Amniotic epithelial cell (primary cell): ENCODE data around the gene PDRG1.

Source experiments
- DNase-seq: peaks from one replicate; pipeline ENCODE4 v3.0.0-alpha.2; 2010; ENCODE audit warnings: low read depth

The PDRG1 gene

GRCh38 chr20:31951530-31952453 lies at the start of gene PDRG1:
TSS of gene PDRG1 (minus strand) at chr20:31952046. CDS start at chr20:31951961, 85 bp downstream.
- peak; percentile 87 for DNase-seq

DNA sequence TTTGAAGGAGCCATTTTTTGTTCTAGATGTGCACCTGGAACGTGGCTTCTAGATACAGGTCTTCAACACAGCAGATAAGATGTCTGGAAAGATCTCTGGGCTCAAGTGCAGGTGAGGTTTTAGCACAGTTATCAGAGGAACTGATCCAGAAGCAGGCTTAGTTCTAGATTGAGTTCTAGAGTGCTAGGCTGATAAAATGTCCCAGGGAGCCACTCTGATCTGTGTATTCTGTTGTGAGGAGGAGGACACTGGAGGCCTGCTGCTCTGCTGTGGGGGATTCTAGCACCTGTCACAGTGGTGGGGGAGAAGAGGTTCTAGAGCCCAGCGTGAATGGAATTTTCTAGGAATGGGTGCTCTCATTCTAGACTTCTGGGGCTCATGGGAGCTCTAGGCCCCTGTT lies 46.4 kb upstream of the PDRG1 start:
- DNase-seq, result no peak

GRCh38 chr20:31996996-31997395 lies 45.1 kb upstream of the PDRG1 start:
- DNase-seq, result no peak

DNA sequence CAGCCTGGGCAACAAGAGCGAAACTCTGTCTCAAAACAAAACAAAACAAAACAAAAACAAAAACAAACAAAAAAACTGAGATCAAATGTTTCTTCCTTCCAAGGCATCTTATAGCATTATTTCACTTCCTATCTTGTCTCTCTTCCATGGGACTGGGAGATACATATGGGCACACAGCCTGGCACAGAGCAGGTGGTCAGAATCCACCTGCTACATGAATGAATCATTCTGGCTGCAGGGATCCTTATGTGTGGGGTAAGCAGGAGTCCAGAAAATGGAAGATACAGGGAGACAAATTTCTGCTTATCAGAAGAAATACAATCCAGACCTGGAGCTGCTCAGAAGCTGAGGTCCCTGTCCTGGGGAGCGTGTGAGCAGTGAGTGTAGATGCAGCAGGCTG lies 40.2 kb upstream of the PDRG1 start:
- DNase-seq, result no peak

DNA sequence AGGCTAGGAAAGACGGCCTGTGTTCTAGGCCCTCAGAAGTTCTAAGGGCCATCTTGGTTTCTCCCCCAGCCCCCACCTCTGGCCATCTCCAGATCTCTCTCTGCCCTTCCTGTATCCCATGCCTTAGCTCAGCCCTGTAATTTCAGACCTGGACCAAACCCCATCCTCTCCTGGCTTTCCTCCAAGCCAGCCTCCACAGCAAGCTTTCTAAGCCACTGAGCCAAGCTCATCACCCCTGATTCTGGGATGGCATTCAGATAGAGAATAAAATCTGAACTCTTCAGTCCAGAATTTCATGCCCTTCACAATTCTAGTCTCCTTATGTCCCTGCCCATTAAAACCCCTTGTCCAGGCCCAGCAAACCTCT lies 39.5 kb upstream of the PDRG1 start:
- DNase-seq, result no peak

- no peak for DNase-seq
Measured at GRCh38 chr20:31990641-31991338, 38.9 kb upstream of the PDRG1 start.

DNA sequence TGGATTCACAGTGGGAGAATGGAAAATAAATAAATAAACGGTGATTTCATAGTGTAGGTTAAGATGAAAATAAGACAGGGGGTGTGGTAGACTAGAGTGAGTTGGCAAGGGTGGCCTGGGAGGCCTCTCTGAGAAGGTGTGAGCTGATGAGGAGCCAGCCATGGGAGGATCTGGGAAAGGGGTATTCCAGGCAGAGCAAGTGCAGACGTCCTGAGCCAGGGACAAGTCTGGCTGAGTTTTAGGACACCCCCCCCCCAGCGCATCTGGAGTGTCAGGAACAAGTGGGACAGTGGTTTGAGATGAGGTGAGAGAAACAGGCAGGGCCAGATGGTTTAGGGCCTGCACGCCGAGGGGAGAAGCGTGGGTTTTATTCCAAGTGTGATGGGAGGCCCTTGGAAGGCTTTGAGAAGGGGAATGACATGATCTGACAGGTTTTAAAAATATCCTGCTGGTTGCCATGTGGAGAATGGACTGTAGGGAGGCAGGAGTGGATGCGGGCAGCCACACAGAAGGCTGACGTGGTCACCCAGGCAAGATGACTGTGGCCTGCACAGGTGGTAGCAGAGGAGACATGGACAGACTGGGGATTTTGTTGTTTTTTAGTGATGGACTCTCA lies 37.3 kb upstream of the PDRG1 start:
- DNase-seq, result no peak

DNA sequence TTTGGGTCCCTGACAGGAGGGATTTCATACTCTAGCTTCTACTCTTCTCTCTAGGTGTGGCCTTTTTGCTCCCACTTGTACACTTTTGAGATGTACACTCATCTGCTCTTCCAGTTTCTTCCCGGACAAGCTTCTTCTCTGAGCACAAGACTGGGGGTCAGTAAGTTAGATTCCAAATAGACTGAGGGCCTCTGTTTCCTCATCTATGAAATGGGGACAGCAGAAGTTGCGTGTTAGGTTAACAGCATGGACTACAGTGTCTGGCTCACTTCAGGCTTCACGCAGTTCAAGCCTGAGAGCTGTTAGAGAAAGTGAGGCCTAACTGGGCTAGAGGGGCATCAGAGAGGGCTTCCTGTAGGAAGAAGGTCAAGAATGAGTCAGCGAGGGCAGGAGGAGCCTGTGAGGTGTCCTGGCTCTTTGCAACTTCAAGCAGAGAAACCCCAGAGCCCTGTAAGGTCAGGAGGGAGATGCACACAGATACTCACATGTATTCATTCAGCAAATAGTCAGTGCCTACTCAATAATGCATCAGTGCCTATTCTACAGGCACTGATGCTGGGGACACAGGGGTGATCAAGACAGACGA lies 36.7 kb upstream of the PDRG1 start:
- DNase-seq, result no peak

DNA sequence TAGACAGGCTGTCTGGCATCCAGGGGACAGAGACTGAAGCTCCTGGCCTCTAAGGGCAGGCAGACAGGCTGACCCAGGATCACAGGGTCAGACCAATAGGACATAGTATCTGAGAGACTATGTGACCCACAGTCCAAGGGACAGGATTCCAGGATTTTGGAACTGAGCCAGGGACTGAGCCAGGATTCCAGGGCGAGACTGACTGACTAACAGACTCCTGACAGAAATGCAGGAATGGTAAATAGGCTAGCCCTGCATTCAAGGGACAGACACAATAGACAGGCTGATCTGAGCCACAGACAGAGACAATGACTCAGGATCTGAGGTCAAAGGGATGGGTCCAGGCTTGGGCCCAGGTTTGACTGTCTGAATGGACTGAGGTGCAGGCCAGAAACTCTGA lies 35.9 kb upstream of the PDRG1 start:
- DNase-seq, result no peak

GRCh38 chr20:31984981-31985471 lies 33.2 kb upstream of the PDRG1 start:
- no peak for DNase-seq

DNA sequence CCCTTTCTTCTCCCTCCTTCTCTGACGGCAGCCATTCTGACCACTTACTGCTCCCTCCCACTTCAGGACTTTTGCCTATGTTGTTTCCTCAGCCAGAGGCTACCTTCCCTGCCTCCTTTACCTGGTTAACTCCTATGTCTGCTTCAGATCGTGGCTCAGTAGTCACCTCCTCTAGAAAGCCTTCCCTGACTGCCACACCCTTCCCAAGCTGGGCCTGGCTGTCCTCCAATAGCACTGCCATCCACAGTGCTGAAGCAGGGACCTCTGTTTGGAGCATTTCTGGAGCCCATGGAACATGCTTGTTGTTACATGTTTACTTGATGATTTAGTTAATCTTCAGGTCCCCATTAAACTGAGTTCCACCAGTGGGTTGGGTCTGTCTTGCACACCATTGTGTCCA lies 29.9 kb upstream of the PDRG1 start:
- no peak for DNase-seq

- no peak for DNase-seq
Measured at GRCh38 chr20:31979713-31980426, 28.0 kb upstream of the PDRG1 start.

- no peak for DNase-seq
Measured at GRCh38 chr20:31977080-31977479, 25.2 kb upstream of the PDRG1 start.

DNA sequence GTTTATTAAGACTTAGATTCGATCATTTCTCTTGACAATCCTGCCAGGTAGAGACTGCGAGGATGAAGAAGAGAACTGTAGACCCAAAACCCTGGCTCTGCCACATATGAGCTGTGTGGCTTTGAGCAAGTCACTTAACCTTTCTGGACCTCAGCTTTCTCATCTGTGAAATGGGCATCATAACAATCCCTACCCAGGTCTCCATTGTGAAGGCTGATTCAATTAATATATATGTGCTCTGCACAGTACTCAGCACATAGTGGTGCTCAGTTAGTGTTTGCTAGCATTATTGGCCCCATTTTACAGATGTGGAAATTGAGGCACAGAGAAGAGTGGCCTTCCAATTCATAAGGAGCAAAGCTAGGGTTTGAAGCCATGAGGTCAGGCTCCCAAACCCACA lies 24.0 kb upstream of the PDRG1 start:
- DNase-seq, result no peak

- no peak for DNase-seq
Measured at GRCh38 chr20:31974951-31975487, 23.2 kb upstream of the PDRG1 start.

DNA sequence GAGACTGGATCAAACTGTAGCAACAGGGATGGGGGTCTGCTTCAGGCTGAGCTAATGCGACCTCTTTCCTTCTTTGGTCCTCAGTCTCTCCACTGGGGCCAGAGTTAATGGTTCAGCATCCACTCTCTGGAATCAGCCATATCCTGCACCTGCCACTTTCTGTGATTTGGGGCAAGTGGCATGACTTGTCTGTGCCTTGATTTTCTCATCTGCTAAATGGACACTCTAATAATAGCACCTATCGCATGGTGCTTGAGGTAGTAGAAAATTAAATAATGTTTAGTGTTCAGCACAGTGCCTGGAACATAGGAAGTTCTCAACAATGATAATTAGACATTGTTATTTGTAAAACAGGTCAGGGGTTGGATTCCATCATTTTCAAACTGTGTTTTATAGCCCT lies 22.4 kb upstream of the PDRG1 start:
- no peak for DNase-seq

DNA sequence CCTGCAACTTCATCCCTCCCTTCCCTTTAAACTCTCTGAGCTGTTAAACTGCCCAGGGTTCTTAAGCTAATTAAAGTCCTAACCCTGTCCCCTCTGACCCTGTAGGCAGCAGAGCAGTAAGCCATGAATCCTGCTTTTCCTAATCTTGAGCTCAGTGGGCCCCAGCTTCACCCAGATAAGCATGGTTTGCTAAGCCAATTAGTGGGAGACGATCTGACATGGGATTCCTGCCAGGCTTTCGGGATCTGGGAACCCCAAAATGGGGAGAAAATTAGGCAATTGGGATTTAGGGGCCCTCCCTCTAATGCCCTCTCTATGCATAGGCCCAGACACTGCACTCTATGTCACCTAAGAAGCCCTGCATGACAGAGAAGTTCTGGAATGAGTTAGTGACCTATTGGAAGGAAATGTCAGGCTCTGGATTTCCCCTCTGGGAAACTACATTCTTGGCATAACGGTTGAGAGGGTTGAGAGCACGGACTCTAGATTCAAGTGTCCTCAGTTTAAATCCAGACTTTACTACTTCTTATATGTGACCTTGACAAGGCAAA lies 20.7 kb upstream of the PDRG1 start:
- DNase-seq, result no peak

- DNase-seq, result no peak
Measured at GRCh38 chr20:31969991-31970390, 18.1 kb upstream of the PDRG1 start.

GRCh38 chr20:31968291-31969126 lies 16.7 kb upstream of the PDRG1 start:
- peak; percentile 42 for DNase-seq

DNA sequence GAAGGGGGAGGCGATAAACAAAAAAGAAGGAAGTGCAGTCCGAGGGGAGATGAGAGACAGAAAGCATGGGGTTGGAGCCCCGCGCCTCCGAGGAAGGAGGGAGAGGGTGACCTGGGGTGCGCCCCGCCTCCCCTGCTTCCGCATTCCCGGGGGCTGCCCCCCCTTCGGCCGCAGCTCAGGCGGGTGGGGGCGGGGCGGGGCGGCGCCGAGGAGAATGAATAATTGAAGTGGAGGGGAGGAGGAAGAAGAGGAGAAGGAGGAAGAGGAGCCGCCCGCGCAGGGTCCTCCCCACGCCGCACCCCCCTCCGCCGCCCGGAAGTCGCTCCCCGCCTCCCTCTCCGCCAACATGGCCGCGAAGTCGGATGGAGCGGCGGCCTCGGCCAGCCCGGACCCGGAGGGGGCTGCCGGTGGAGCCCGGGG lies 16.0 kb upstream of the PDRG1 start, which contains the start of gene XKR7:
XKR7 (plus strand) TSS at position 322 of the 420 bp plus-strand sequence; CDS start at position 347, 25 bp downstream.
- DNase-seq, result no peak
